ENCODE measurements around the gene FAM240B.

FAM240B gene

GRCh38 chr9:38662763-38663593 lies 57.0 kb downstream of the FAM240B start:
- peak; percentile 23 for DNase-seq

- no peak for DNase-seq
Measured at GRCh38 chr9:38659538-38659937, 60.4 kb downstream of the FAM240B start.

GRCh38 chr9:38656896-38657295 lies 63.0 kb downstream of the FAM240B start:
- no peak for DNase-seq

- DNase-seq, result no peak
Measured at GRCh38 chr9:38652486-38652885, 67.4 kb downstream of the FAM240B start.

GRCh38 chr9:38652044-38652443 lies 67.9 kb downstream of the FAM240B start:
- no peak for DNase-seq

- DNase-seq, result no peak
Measured at GRCh38 chr9:38651400-38652042, 68.4 kb downstream of the FAM240B start.

GRCh38 chr9:38650564-38650963 lies 69.4 kb downstream of the FAM240B start:
- no peak for DNase-seq

GRCh38 chr9:38649731-38650363 lies 70.1 kb downstream of the FAM240B start:
- no peak for DNase-seq

- DNase-seq, result no peak
Measured at GRCh38 chr9:38644601-38645000, 75.3 kb downstream of the FAM240B start.

Measured in NCI-H1092 treated with DMSO at 0.1 percent for 48 hours (cell line).